ENCODE data around the gene GPM6B.

GPM6B gene

DNA sequence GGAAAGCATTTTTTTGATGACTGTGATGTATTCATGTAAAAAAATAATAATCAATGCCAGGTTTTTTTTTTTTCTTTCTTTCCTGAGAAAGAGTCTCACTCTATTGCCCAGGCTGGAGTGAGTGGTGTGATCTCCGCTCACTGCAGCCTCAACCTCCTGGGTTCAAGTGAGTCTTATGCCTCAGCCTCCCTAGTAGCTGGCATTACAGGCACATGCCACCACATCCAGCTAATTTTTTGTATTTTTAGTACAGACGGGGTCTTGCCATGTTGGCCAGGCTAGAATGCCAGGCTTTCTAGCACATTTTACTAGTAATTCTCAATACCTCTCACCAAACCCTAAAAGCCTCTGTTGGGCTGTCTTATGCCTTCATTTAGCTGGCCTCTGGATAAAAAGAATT, 25.7 kb downstream of the GPM6B start:
- H3K79me2 ChIP-seq (ENCODE audit: low read length) = no peaks in the 10 kb centered on the region
- H3K9ac ChIP-seq (ENCODE audit: low read length) = no peak overlapping the region
- no peak overlapping the region for H3K27ac ChIP-seq (ENCODE audit: low read length)
- H3K27me3 ChIP-seq (replicated peaks; ENCODE audit: insufficient read depth, low read length) = no peaks in the 10 kb centered on the region
- no peaks in the 10 kb centered on the region for H3K4me1 ChIP-seq (ENCODE audit: low read length)
- H3K9me3 ChIP-seq (replicated peaks; ENCODE audit: insufficient read depth, low read length) = no peaks in the 10 kb centered on the region
- no peaks in the 10 kb centered on the region for H3K9me2 ChIP-seq (replicated peaks; ENCODE audit: insufficient read depth, low read length)
- no peak overlapping the region for H3K4me2 ChIP-seq (ENCODE audit: low read depth, low read length)
- no peak overlapping the region for H2AFZ ChIP-seq (ENCODE audit: low read length)
- no peaks in the 10 kb centered on the region for H3F3A ChIP-seq (ENCODE audit: insufficient read depth, low read length)
- no peak for TF ChIP-seq EZH2 (optimal IDR thresholded peaks at IDR 0.05; ENCODE audit: low read depth, low read length)
- TF ChIP-seq EZH2phosphoT487 (IDR thresholded peaks at IDR 0.05; ENCODE audit: low read length) = no peak
- TF ChIP-seq, protein P1, sequence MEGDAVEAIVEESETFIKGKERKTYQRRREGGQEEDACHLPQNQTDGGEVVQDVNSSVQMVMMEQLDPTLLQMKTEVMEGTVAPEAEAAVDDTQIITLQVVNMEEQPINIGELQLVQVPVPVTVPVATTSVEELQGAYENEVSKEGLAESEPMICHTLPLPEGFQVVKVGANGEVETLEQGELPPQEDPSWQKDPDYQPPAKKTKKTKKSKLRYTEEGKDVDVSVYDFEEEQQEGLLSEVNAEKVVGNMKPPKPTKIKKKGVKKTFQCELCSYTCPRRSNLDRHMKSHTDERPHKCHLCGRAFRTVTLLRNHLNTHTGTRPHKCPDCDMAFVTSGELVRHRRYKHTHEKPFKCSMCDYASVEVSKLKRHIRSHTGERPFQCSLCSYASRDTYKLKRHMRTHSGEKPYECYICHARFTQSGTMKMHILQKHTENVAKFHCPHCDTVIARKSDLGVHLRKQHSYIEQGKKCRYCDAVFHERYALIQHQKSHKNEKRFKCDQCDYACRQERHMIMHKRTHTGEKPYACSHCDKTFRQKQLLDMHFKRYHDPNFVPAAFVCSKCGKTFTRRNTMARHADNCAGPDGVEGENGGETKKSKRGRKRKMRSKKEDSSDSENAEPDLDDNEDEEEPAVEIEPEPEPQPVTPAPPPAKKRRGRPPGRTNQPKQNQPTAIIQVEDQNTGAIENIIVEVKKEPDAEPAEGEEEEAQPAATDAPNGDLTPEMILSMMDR (IDR thresholded peaks at IDR 0.05; ENCODE audit: low read length) = no peak
- no peaks in the 10 kb centered on the region for H4K20me1 ChIP-seq (ENCODE audit: insufficient read depth, low read length)
- H3K36me3 ChIP-seq (replicated peaks; ENCODE audit: insufficient read depth, low read length) = no peaks in the 10 kb centered on the region
- H3K4me3 ChIP-seq (ENCODE audit: low read length) = no peak overlapping the region
- DNase-seq = no peak

DNA sequence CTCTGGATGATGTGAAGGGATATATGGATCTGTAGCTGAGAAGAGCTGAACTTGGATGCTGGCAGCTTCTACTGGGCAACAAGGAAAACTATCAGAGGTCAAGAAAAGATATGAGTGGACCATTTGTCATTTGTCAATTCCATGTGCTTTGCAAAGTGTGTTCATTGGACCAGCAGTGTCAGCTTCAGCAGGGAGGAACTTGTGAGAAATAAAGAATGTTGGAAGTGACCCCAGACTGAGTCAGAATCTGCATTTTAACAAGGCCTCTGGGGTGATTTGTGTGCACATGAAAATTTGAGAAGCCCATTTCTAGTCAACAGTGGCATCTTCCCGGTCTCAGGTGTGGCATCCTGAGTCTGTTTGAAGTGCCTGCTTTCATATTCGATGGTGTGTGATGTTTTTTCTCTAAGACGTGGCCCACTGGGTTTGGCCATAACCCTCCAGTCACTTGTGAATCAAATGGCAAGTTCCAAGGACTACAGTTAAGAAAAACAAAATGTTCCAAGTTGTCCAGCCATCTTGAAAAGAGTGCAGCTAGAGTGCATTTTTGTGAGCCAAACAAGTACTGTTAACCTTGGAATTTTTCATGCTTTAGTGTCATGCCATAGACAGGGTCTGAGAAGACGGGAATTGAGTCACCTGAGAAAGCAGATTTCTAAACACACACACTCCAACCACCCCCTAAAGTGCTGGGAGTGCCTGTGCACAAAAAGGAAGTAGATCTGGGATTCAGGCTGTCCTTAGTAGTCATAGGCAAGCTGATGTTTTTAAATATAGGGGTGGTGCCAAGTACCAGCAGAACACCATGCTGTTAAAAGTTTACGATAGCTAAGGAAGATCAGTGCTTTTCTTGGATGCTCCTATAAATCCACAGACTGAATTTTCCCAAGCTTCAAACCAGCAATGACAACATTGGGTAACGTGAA, 26.4 kb downstream of the GPM6B start:
- DNase-seq = no peak
- TF ChIP-seq, protein P1 (IDR thresholded peaks at IDR 0.05; ENCODE audit: low read length) = no peak
- no peak for TF ChIP-seq EZH2phosphoT487 (IDR thresholded peaks at IDR 0.05; ENCODE audit: low read length)
- no peak for TF ChIP-seq EZH2 (optimal IDR thresholded peaks at IDR 0.05; ENCODE audit: low read depth, low read length)
- H3K9me3 ChIP-seq (replicated peaks; ENCODE audit: insufficient read depth, low read length) = no peaks in the 10 kb centered on the region

DNA sequence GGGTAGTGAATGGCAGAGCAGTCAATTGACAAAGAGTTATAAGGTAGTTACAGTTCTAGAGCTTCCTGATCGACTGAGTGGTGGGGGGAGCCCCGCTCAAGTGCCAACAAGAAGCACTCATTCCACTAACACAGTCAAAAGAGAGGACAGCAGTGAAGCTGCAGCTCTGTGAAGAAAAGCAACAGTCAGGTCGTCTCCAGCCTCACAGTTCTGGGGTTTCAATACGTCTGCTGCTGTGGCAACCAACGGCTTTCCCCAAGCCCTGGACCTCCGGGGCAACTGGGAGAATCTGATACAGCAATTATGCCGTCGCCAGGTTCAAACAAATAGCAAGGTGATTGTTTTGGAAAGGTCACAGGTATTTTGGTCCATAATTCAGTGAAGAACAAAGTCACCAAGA, 30.8 kb downstream of the GPM6B start:
- no peak overlapping the region for H2AFZ ChIP-seq (ENCODE audit: low read length)
- H3K79me2 ChIP-seq (ENCODE audit: low read length) = no peaks in the 10 kb centered on the region
- H3K27me3 ChIP-seq (replicated peaks; ENCODE audit: insufficient read depth, low read length) = no peaks in the 10 kb centered on the region
- H3K4me3 ChIP-seq (ENCODE audit: low read length) = no peak overlapping the region
- H3K4me2 ChIP-seq (ENCODE audit: low read depth, low read length) = no peak overlapping the region
- H3K4me1 ChIP-seq (ENCODE audit: low read length) = no peaks in the 10 kb centered on the region
- no peaks in the 10 kb centered on the region for H3K9me3 ChIP-seq (replicated peaks; ENCODE audit: insufficient read depth, low read length)
- no peak overlapping the region for H3K27ac ChIP-seq (ENCODE audit: low read length)
- H3K9me2 ChIP-seq (replicated peaks; ENCODE audit: insufficient read depth, low read length) = no peaks in the 10 kb centered on the region
- H3K36me3 ChIP-seq (replicated peaks; ENCODE audit: insufficient read depth, low read length) = no peaks in the 10 kb centered on the region
- no peak for DNase-seq
- no peaks in the 10 kb centered on the region for H3F3A ChIP-seq (ENCODE audit: insufficient read depth, low read length)
- no peak overlapping the region for H3K9ac ChIP-seq (ENCODE audit: low read length)
- TF ChIP-seq EZH2phosphoT487 (IDR thresholded peaks at IDR 0.05; ENCODE audit: low read length) (no peak), EZH2 (optimal IDR thresholded peaks at IDR 0.05; ENCODE audit: low read depth, low read length) (no peak)
- TF ChIP-seq, protein P1 (IDR thresholded peaks at IDR 0.05; ENCODE audit: low read length) = no peak
- no peaks in the 10 kb centered on the region for H4K20me1 ChIP-seq (ENCODE audit: insufficient read depth, low read length)

More for the DNA sequence above, 26.4 kb downstream of the GPM6B start:
- no peak overlapping the region for H3K4me3 ChIP-seq (ENCODE audit: low read length)
- no peak overlapping the region for H3K27ac ChIP-seq (ENCODE audit: low read length)
- no peak overlapping the region for H3K4me2 ChIP-seq (ENCODE audit: low read depth, low read length)
- no peaks in the 10 kb centered on the region for H3F3A ChIP-seq (ENCODE audit: insufficient read depth, low read length)
- H3K4me1 ChIP-seq (ENCODE audit: low read length) = no peaks in the 10 kb centered on the region
- H3K9me2 ChIP-seq (replicated peaks; ENCODE audit: insufficient read depth, low read length) = no peaks in the 10 kb centered on the region
- H3K9ac ChIP-seq (ENCODE audit: low read length) = no peak overlapping the region
- no peaks in the 10 kb centered on the region for H3K79me2 ChIP-seq (ENCODE audit: low read length)
- no peak overlapping the region for H2AFZ ChIP-seq (ENCODE audit: low read length)
- no peaks in the 10 kb centered on the region for H4K20me1 ChIP-seq (ENCODE audit: insufficient read depth, low read length)
- no peaks in the 10 kb centered on the region for H3K36me3 ChIP-seq (replicated peaks; ENCODE audit: insufficient read depth, low read length)
- no peaks in the 10 kb centered on the region for H3K27me3 ChIP-seq (replicated peaks; ENCODE audit: insufficient read depth, low read length)
